HepG2 (cell line): ENCODE measurements around the gene ARID5B. TPM values are rescaled to one million over a fixed set of nuclear protein-coding genes. Genes with fewer than 3 reads are reported as not detected.
A peak's percentile ranks its signal among the peaks of the same experiment; 100 is the strongest.

ENCODE experiments used
- ELF4 ChIP-seq: sonication (generic); formaldehyde crosslinking; IDR thresholded peaks from 2 replicates; pipeline ENCODE4 v1.5.0; 2020; ENCODE audit warnings: missing genetic modification reagents, mild to moderate bottlenecking, moderate library complexity, borderline replicate concordance
- NFIC ChIP-seq: IDR thresholded peaks from 2 replicates; pipeline ENCODE4 v1.6.1; 2012; ENCODE audit warnings: mild to moderate bottlenecking, low read length, inconsistent platforms
- RAD51 ChIP-seq: fragments of 450-650 bp; IDR thresholded peaks from 2 replicates; pipeline ENCODE4 v1.6.1; 2016; ENCODE audit warnings: borderline replicate concordance
- RBM39 ChIP-seq: fragments of 200-400 bp; formaldehyde crosslinking; IDR thresholded peaks from one replicate; pipeline ENCODE4 v1.6.1; 2018; ENCODE audit warnings: antibody characterized with exemption, mild to moderate bottlenecking, low read depth, low read length; ENCODE audit not compliant: poor library complexity, severe bottlenecking
- ZEB1 ChIP-seq: IDR thresholded peaks from 2 replicates; pipeline ENCODE4 v1.6.1; 2012; ENCODE audit warnings: mild to moderate bottlenecking, low read depth, inconsistent platforms; ENCODE audit not compliant: insufficient replicate concordance
- ZNF101 ChIP-seq: sonication (generic); formaldehyde crosslinking; IDR thresholded peaks from 2 replicates; pipeline ENCODE4 v1.4.0; 2020; ENCODE audit warnings: mild to moderate bottlenecking, low read depth, missing genetic modification reagents, borderline replicate concordance
- ZNF329 ChIP-seq: sonication (generic); formaldehyde crosslinking; IDR thresholded peaks from 2 replicates; pipeline ENCODE4 v1.9.0; 2021; ENCODE audit warnings: low read depth, mild to moderate bottlenecking, missing genetic modification reagents
- ZNF451 ChIP-seq: sonication (generic); formaldehyde crosslinking; IDR thresholded peaks from 2 replicates; pipeline ENCODE4 v1.5.0; 2020; ENCODE audit warnings: mild to moderate bottlenecking, missing genetic modification reagents
- ZNF879 ChIP-seq: sonication (generic); formaldehyde crosslinking; IDR thresholded peaks from 2 replicates; pipeline ENCODE4 v1.8.1; 2023; ENCODE audit warnings: missing genetic modification reagents
- polyA plus RNA-seq, 8 experiments: library from polyadenylated mRNA; depleted of rRNA in 3 of 8; stranded (reverse) in 7 of 8; unstranded in 1 of 8; fragments of >200 nt; fragmentation: Illumina TruSeq in 4 of 8; extraction: Trizol in 4 of 8; gene quantifications; 2 replicates each; pipeline versions ENCODE4 v1.2.1 to v1.2.3, GENCODE V29; 2011 to 2016; ENCODE audit warnings: low read depth in 4 of 8, missing spikeins in 1 of 8, mixed read lengths in 1 of 8; ENCODE audit not compliant: insufficient read depth in 1 of 8
- total RNA-seq, 5 experiments: library from RNA; depleted of rRNA; stranded (reverse); fragments of >200 nt; fragmentation: Illumina TruSeq; extraction: Trizol; gene quantifications; 2 replicates each; pipeline ENCODE4 v1.2.3, GENCODE V29; 2016; ENCODE audit warnings: low read depth in 1 of 5
- TF ChIP-seq, protein P1 (sequence below): sonication (generic); formaldehyde crosslinking; IDR thresholded peaks from 2 replicates; pipeline ENCODE4 v1.4.0; 2020; ENCODE audit warnings: mild to moderate bottlenecking, missing genetic modification reagents, borderline replicate concordance
- TF ChIP-seq, protein P2 (sequence below): sonication (generic); formaldehyde crosslinking; IDR thresholded peaks from 2 replicates; pipeline ENCODE4 v1.5.1; 2020; ENCODE audit warnings: mild to moderate bottlenecking, moderate library complexity, missing genetic modification reagents
- TF ChIP-seq, protein P3 (sequence below), 2 experiments: fragments of 450-650 bp in 1 of 2; sonication (generic) in 1 of 2; formaldehyde crosslinking in 1 of 2; IDR thresholded peaks; 2 replicates each; pipeline versions ENCODE4 v1.6.1 to v1.8.0; 2016 to 2022; ENCODE audit warnings: antibody characterized with exemption in 1 of 2, mild to moderate bottlenecking in 1 of 2, missing genetic modification reagents in 1 of 2

The ARID5B gene
- total and polyA plus RNA-seq, 2 of the 13 experiments (the other 11 are each of a cell fraction or from before 2014, with no cell fraction given), result 6.2 to 21.1 TPM

DNA sequence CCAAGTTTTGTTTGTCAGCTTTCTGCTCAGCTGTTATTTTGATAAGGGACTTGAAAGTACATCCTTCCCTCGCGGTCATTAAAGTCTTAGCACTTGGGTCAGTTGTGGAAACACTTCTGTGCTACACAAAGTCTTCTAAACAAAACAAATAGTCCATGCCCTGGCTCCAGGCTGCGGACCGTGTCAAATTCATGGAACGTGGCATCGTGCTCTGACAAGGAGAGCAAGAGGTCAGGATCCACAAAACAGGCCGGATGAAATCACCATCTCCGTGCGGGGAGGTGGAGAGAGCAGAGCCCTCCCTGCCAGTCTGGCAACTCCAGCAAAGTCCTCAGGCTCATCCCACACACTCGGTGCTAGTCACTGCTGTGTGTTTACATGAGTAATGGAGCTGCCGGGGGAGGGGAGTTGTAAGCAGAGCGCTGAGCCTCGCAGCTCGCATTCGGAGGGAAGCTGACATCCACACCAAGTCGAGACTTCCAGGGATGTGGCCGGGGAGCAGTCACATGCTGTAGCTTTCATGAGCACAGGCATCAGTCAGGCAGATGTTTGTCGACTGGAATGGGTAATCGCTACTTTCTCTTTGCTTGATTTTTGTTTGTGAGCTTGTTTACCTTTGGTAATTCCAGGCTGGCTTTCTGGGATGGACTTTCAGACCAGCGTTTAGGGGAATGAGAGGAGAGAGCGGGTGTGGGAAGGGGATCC lies 147.6 kb downstream of the ARID5B start (continued):
- TF ChIP-seq, protein P1, sequence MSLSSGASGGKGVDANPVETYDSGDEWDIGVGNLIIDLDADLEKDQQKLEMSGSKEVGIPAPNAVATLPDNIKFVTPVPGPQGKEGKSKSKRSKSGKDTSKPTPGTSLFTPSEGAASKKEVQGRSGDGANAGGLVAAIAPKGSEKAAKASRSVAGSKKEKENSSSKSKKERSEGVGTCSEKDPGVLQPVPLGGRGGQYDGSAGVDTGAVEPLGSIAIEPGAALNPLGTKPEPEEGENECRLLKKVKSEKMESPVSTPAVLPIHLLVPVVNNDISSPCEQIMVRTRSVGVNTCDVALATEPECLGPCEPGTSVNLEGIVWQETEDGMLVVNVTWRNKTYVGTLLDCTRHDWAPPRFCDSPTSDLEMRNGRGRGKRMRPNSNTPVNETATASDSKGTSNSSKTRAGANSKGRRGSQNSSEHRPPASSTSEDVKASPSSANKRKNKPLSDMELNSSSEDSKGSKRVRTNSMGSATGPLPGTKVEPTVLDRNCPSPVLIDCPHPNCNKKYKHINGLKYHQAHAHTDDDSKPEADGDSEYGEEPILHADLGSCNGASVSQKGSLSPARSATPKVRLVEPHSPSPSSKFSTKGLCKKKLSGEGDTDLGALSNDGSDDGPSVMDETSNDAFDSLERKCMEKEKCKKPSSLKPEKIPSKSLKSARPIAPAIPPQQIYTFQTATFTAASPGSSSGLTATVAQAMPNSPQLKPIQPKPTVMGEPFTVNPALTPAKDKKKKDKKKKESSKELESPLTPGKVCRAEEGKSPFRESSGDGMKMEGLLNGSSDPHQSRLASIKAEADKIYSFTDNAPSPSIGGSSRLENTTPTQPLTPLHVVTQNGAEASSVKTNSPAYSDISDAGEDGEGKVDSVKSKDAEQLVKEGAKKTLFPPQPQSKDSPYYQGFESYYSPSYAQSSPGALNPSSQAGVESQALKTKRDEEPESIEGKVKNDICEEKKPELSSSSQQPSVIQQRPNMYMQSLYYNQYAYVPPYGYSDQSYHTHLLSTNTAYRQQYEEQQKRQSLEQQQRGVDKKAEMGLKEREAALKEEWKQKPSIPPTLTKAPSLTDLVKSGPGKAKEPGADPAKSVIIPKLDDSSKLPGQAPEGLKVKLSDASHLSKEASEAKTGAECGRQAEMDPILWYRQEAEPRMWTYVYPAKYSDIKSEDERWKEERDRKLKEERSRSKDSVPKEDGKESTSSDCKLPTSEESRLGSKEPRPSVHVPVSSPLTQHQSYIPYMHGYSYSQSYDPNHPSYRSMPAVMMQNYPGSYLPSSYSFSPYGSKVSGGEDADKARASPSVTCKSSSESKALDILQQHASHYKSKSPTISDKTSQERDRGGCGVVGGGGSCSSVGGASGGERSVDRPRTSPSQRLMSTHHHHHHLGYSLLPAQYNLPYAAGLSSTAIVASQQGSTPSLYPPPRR, result peak; percentile 87
- 0 out of 2 replicates have a peak, but pooled peaks have one; percentile 65 for TF ChIP-seq NFIC
- TF ChIP-seq ZEB1, result no peak
- TF ChIP-seq, protein P2, sequence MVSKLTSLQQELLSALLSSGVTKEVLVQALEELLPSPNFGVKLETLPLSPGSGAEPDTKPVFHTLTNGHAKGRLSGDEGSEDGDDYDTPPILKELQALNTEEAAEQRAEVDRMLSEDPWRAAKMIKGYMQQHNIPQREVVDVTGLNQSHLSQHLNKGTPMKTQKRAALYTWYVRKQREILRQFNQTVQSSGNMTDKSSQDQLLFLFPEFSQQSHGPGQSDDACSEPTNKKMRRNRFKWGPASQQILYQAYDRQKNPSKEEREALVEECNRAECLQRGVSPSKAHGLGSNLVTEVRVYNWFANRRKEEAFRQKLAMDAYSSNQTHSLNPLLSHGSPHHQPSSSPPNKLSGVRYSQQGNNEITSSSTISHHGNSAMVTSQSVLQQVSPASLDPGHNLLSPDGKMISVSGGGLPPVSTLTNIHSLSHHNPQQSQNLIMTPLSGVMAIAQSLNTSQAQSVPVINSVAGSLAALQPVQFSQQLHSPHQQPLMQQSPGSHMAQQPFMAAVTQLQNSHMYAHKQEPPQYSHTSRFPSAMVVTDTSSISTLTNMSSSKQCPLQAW, result peak; percentile 95
- TF ChIP-seq, protein P3, sequence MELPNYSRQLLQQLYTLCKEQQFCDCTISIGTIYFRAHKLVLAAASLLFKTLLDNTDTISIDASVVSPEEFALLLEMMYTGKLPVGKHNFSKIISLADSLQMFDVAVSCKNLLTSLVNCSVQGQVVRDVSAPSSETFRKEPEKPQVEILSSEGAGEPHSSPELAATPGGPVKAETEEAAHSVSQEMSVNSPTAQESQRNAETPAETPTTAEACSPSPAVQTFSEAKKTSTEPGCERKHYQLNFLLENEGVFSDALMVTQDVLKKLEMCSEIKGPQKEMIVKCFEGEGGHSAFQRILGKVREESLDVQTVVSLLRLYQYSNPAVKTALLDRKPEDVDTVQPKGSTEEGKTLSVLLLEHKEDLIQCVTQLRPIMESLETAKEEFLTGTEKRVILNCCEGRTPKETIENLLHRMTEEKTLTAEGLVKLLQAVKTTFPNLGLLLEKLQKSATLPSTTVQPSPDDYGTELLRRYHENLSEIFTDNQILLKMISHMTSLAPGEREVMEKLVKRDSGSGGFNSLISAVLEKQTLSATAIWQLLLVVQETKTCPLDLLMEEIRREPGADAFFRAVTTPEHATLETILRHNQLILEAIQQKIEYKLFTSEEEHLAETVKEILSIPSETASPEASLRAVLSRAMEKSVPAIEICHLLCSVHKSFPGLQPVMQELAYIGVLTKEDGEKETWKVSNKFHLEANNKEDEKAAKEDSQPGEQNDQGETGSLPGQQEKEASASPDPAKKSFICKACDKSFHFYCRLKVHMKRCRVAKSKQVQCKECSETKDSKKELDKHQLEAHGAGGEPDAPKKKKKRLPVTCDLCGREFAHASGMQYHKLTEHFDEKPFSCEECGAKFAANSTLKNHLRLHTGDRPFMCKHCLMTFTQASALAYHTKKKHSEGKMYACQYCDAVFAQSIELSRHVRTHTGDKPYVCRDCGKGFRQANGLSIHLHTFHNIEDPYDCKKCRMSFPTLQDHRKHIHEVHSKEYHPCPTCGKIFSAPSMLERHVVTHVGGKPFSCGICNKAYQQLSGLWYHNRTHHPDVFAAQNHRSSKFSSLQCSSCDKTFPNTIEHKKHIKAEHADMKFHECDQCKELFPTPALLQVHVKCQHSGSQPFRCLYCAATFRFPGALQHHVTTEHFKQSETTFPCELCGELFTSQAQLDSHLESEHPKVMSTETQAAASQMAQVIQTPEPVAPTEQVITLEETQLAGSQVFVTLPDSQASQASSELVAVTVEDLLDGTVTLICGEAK (IDR thresholded peaks at IDR 0.05), result no peak
- TF ChIP-seq, protein P3 (CRISPR knock-in tag; IDR thresholded peaks at IDR 0.05), result peak; percentile 91
- TF ChIP-seq ZNF451, result peak; percentile 77; the same call in 1 of the 2 replicates
- no peak for TF ChIP-seq RAD51
- no peak for TF ChIP-seq ZNF101 (CRISPR knock-in tag)
- TF ChIP-seq ZNF329 (CRISPR knock-in tag), result 0 out of 2 replicates have a peak, but pooled peaks have one; percentile 45
- TF ChIP-seq ZNF879 (CRISPR knock-in tag), result no peak; the same call in 1 of the 2 replicates
- no peak for TF ChIP-seq RBM39
- TF ChIP-seq ELF4 (CRISPR knock-in tag), result 0 out of 2 replicates have a peak, but pooled peaks have one; percentile 52
